Measurements from ENCODE around the gene DAB1. TPM values are rescaled to one million over a fixed set of nuclear protein-coding genes. Genes with fewer than 3 reads are reported as not detected.
A peak's percentile ranks its signal among the peaks of the same experiment; 100 is the strongest.

Gene DAB1
- total RNA-seq, 1 donor from 2014 or later: 14.0 TPM

GRCh38 chr1:57115030-57115614 lies 308.7 kb downstream of the DAB1 start:
- Mint-ChIP-seq H3K9me3 (no peaks in the 10 kb centered on the region), H3K27me3 (ENCODE audit: low read depth) (no peaks in the 10 kb centered on the region), H3K27ac (ENCODE audit: unreplicated experiment) (no peak overlapping the region), H3K36me3 (ENCODE audit: low read depth) (no peaks in the 10 kb centered on the region), H3K4me1 (peaks cover 24% of the 10 kb centered on the region), H3K4me3 (no peak overlapping the region)
- TF ChIP-seq, protein P1, sequence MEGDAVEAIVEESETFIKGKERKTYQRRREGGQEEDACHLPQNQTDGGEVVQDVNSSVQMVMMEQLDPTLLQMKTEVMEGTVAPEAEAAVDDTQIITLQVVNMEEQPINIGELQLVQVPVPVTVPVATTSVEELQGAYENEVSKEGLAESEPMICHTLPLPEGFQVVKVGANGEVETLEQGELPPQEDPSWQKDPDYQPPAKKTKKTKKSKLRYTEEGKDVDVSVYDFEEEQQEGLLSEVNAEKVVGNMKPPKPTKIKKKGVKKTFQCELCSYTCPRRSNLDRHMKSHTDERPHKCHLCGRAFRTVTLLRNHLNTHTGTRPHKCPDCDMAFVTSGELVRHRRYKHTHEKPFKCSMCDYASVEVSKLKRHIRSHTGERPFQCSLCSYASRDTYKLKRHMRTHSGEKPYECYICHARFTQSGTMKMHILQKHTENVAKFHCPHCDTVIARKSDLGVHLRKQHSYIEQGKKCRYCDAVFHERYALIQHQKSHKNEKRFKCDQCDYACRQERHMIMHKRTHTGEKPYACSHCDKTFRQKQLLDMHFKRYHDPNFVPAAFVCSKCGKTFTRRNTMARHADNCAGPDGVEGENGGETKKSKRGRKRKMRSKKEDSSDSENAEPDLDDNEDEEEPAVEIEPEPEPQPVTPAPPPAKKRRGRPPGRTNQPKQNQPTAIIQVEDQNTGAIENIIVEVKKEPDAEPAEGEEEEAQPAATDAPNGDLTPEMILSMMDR (conservative IDR thresholded peaks at IDR 0.05): no peak
- no peak for DNase-seq (ENCODE audit: low read depth, low spot score)

DNA sequence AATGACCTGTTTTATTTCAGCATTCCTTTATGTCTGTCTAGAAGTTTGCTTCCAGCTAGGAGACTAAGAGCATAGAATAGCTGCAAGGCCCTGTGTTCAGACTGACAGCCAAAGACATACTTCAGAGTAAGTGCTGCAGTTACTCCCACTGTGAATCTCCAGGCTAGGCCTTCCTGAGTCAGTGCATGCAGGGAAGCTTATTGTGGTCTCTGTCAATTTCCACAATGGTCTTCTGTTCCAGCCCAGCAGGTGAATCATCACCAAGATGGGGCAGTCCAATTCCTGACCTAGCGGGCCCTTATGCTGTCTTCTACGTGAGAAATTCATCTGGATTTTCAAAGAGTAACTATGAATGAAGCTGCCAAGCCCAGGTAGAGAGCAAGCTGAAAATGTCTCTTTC lies 311.7 kb downstream of the DAB1 start:
- Mint-ChIP-seq H3K9me3 (no peaks in the 10 kb centered on the region), H3K36me3 (ENCODE audit: low read depth) (no peaks in the 10 kb centered on the region), H3K27ac (ENCODE audit: unreplicated experiment) (no peak overlapping the region), H3K4me1 (peaks cover 31% of the 10 kb centered on the region), H3K27me3 (ENCODE audit: low read depth) (no peaks in the 10 kb centered on the region), H3K4me3 (no peak overlapping the region)
- DNase-seq (ENCODE audit: low read depth, low spot score): no peak
- TF ChIP-seq, protein P1 (conservative IDR thresholded peaks at IDR 0.05): no peak

DNA sequence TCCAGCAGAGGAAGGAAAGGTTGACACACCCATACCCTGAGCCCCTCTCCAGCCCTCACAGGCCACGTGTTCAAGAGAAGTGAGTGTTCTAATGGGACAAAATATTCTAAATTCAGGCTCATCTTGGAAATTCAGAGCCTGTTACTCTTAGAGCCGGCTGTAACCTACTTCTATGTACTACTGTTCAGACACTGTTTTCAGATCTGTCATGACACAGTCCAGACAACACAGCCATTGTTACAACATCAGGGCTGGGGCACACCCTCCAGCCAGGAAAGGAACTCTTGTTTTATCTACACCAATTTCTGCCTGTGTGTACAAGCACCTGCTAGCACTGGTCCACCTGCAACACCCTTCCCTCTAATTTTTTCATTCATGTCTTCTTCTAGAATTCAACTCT lies 312.7 kb downstream of the DAB1 start:
- no peaks in the 10 kb centered on the region for H3K27me3 Mint-ChIP-seq (ENCODE audit: low read depth)
- H3K27ac Mint-ChIP-seq (ENCODE audit: unreplicated experiment): no peak overlapping the region
- H3K4me1 Mint-ChIP-seq: peaks cover 31% of the 10 kb centered on the region
- TF ChIP-seq, protein P1 (conservative IDR thresholded peaks at IDR 0.05): no peak
- DNase-seq (ENCODE audit: low read depth, low spot score): no peak
- H3K4me3 Mint-ChIP-seq: no peak overlapping the region
- H3K36me3 Mint-ChIP-seq (ENCODE audit: low read depth): no peaks in the 10 kb centered on the region
- no peaks in the 10 kb centered on the region for H3K9me3 Mint-ChIP-seq

DNA sequence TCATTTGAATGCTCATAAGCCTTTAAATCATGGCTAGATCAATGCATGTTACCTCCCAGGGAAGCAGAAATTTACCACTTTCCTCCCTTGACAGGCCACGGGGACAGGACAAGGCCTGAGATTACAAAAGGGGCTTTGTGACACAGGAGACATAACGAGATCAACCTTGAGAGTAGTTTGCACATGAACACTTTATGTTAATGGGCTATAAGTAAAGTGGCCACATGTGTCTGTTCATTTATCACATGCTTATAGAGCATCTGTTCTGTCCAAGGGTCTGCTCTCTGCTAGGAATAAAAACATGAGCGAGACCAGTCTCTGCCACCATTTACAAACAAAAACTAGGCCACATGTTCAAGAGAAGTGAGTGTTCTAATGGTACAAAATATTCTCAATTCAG lies 314.0 kb downstream of the DAB1 start:
- TF ChIP-seq, protein P1 (conservative IDR thresholded peaks at IDR 0.05): no peak
- no peak for DNase-seq (ENCODE audit: low read depth, low spot score)
- no peaks in the 10 kb centered on the region for H3K36me3 Mint-ChIP-seq (ENCODE audit: low read depth)
- no peaks in the 10 kb centered on the region for H3K9me3 Mint-ChIP-seq
- H3K27ac Mint-ChIP-seq (ENCODE audit: unreplicated experiment): peak overlapping the region; percentile 47
- no peaks in the 10 kb centered on the region for H3K27me3 Mint-ChIP-seq (ENCODE audit: low read depth)
- H3K4me3 Mint-ChIP-seq: no peak overlapping the region
- H3K4me1 Mint-ChIP-seq: peaks cover 41% of the 10 kb centered on the region

DNA sequence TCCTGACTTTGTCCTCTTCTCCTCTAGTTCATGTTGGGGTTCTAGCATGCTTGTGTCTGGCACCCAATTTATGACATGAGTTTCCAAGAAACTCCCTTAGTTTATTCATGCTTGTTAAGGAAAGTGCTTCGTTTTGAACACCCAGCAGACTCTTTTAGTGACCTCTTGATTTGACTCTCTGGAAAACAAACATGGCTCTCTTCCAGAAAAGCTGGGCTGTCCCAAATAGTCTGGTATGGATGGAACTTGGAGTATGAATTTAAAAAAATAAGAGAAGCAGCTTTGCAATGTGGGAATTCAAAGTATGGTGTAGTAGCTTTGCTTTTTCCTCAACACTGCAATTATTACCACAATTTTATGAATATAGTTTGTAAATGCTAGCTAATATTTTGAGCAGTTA lies 314.6 kb downstream of the DAB1 start:
- no peak overlapping the region for H3K4me3 Mint-ChIP-seq
- DNase-seq (ENCODE audit: low read depth, low spot score): no peak
- H3K9me3 Mint-ChIP-seq: no peaks in the 10 kb centered on the region
- no peaks in the 10 kb centered on the region for H3K36me3 Mint-ChIP-seq (ENCODE audit: low read depth)
- no peak overlapping the region for H3K27ac Mint-ChIP-seq (ENCODE audit: unreplicated experiment)
- H3K27me3 Mint-ChIP-seq (ENCODE audit: low read depth): no peaks in the 10 kb centered on the region
- peaks cover 45% of the 10 kb centered on the region for H3K4me1 Mint-ChIP-seq
- TF ChIP-seq, protein P1 (conservative IDR thresholded peaks at IDR 0.05): no peak
